SK-N-SH treated with all-trans-retinoic acid at 6 μM for 48 hours (cell line): ENCODE data around the gene PTPRC.

Source experiments
- ATAC-seq: fragments of 200-7000 bp; cut with Tn5 transposase; 3 replicates; pipeline ENCODE4 v1.9.1; 2020; ENCODE audit warnings: mild to moderate bottlenecking, moderate library complexity
- BACH2 ChIP-seq: fragments of 250-450 bp; sonication (Bioruptor Pico); IDR thresholded peaks from 2 replicates; pipeline ENCODE4 v1.9.0; 2021; ENCODE audit warnings: mild to moderate bottlenecking, borderline replicate concordance
- CSDC2 ChIP-seq: fragments of 250-450 bp; sonication (Bioruptor Pico); IDR thresholded peaks from 2 replicates; pipeline ENCODE4 v1.5.0; 2020; ENCODE audit warnings: mild to moderate bottlenecking, moderate library complexity
- ESRRG ChIP-seq: fragments of 250-450 bp; sonication (Bioruptor Pico); IDR thresholded peaks from 2 replicates; pipeline ENCODE4 v1.6.1; 2021; ENCODE audit warnings: mild to moderate bottlenecking
- GLIS3 ChIP-seq: fragments of 250-450 bp; sonication (Bioruptor Pico); IDR thresholded peaks from 2 replicates; pipeline ENCODE4 v1.5.0; 2020; ENCODE audit warnings: mild to moderate bottlenecking, moderate library complexity
- ISL1 ChIP-seq: fragments of 250-450 bp; sonication (Bioruptor Pico); IDR thresholded peaks from 2 replicates; pipeline ENCODE4 v2.1.2; 2022; ENCODE audit warnings: mild to moderate bottlenecking, moderate library complexity
- OSR1 ChIP-seq: fragments of 250-450 bp; sonication (Bioruptor Pico); IDR thresholded peaks from 2 replicates; pipeline ENCODE4 v1.8.0; 2022; ENCODE audit warnings: moderate library complexity, mild to moderate bottlenecking, inconsistent platforms
- PPARA ChIP-seq: fragments of 250-450 bp; sonication (Bioruptor Pico); IDR thresholded peaks from 2 replicates; pipeline ENCODE4 v1.5.0; 2020; ENCODE audit warnings: mild to moderate bottlenecking, borderline replicate concordance
- RARB ChIP-seq: fragments of 250-450 bp; sonication (Bioruptor Pico); IDR thresholded peaks from 2 replicates; pipeline ENCODE4 v1.8.0; 2021; ENCODE audit warnings: mild to moderate bottlenecking, moderate library complexity
- SNAI2 ChIP-seq: fragments of 250-450 bp; sonication (Bioruptor Pico); IDR thresholded peaks from 2 replicates; pipeline ENCODE4 v1.5.0; 2020; ENCODE audit warnings: mild to moderate bottlenecking, moderate library complexity
- TCF4 ChIP-seq: fragments of 250-450 bp; sonication (Bioruptor Pico); IDR thresholded peaks from 2 replicates; pipeline ENCODE4 v1.8.0; 2021; ENCODE audit warnings: mild to moderate bottlenecking, moderate library complexity, borderline replicate concordance
- TOX ChIP-seq: fragments of 250-450 bp; sonication (Bioruptor Pico); IDR thresholded peaks from 2 replicates; pipeline ENCODE4 v1.8.0; 2021; ENCODE audit warnings: mild to moderate bottlenecking, moderate library complexity, borderline replicate concordance
- ZC3H10 ChIP-seq: fragments of 250-450 bp; sonication (Bioruptor Pico); IDR thresholded peaks from 2 replicates; pipeline ENCODE4 v1.5.1; 2021; ENCODE audit warnings: mild to moderate bottlenecking, moderate library complexity
- ZFP3 ChIP-seq: fragments of 250-450 bp; sonication (Bioruptor Pico); IDR thresholded peaks from 2 replicates; pipeline ENCODE4 v1.5.0; 2020; ENCODE audit warnings: mild to moderate bottlenecking, moderate library complexity
- ZFP30 ChIP-seq: fragments of 450-650 bp; formaldehyde crosslinking; IDR thresholded peaks from 2 replicates; pipeline ENCODE4 v1.5.0; 2022; ENCODE audit warnings: mild to moderate bottlenecking, moderate library complexity
- ZNF565 ChIP-seq: fragments of 450-650 bp; formaldehyde crosslinking; conservative IDR thresholded peaks from 2 replicates; pipeline ENCODE4 v1.5.0; 2020; ENCODE audit warnings: low read depth, mild to moderate bottlenecking, moderate library complexity
- ZNF70 ChIP-seq: fragments of 450-650 bp; formaldehyde crosslinking; IDR thresholded peaks from 2 replicates; pipeline ENCODE4 v1.5.0; 2020; ENCODE audit warnings: mild to moderate bottlenecking, moderate library complexity
- ZNF8 ChIP-seq: fragments of 450-650 bp; formaldehyde crosslinking; IDR thresholded peaks from 2 replicates; pipeline ENCODE4 v1.5.0; 2020; ENCODE audit warnings: mild to moderate bottlenecking, moderate library complexity
- TF ChIP-seq, protein P1 (sequence below): fragments of 250-450 bp; sonication (Bioruptor Pico); IDR thresholded peaks from 2 replicates; pipeline ENCODE4 v1.5.1; 2021; ENCODE audit warnings: mild to moderate bottlenecking, moderate library complexity
- TF ChIP-seq, protein P2 (sequence below): fragments of 250-450 bp; sonication (Bioruptor Pico); IDR thresholded peaks from 2 replicates; pipeline ENCODE4 v1.5.0; 2020; ENCODE audit warnings: mild to moderate bottlenecking, moderate library complexity
- TF ChIP-seq, protein P3 (sequence below): fragments of 250-450 bp; sonication (Bioruptor Pico); IDR thresholded peaks from 2 replicates; pipeline ENCODE4 v1.5.1; 2020; ENCODE audit warnings: low read depth, mild to moderate bottlenecking, moderate library complexity
- TF ChIP-seq, protein P4 (sequence below): fragments of 250-450 bp; sonication (Bioruptor Pico); IDR thresholded peaks from 2 replicates; pipeline ENCODE4 v1.8.0; 2021; ENCODE audit warnings: low read depth, mild to moderate bottlenecking, moderate library complexity, borderline replicate concordance
- TF ChIP-seq, protein P5 (sequence below): fragments of 250-450 bp; sonication (Bioruptor Pico); IDR thresholded peaks from 2 replicates; pipeline ENCODE4 v1.8.0; 2020; ENCODE audit warnings: mild to moderate bottlenecking, moderate library complexity, borderline replicate concordance

The PTPRC gene

DNA sequence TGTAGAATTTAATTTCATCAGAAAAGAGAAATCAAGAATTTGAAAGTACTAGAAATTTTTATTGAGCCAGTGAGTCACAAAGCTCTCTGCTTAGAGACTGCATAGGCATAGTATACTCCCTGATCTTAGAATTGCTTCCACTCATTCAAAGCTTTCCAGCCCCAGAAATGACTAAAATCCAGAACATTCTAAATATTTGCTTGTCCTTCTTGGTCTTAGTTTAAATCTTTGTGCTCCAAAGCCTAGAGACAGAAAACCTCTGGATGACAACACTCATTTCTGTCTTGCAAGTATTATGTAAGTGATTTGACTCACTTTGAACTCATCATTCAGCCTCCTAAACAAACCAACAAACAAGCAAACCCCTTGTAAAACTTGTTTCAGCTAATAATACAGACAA lies 74.2 kb downstream of the PTPRC start:
- TF ChIP-seq BACH2 (CRISPR knock-in tag) (no peak), CSDC2 (CRISPR knock-in tag) (no peak), TOX (CRISPR knock-in tag) (no peak), ESRRG (CRISPR knock-in tag) (no peak), ZFP3 (CRISPR knock-in tag) (no peak), SNAI2 (no peak), OSR1 (CRISPR knock-in tag) (no peak), PPARA (CRISPR knock-in tag) (no peak), TCF4 (CRISPR knock-in tag) (no peak), ZC3H10 (CRISPR knock-in tag) (no peak), ZNF8 (CRISPR knock-in tag) (no peak), RARB (CRISPR knock-in tag) (no peak), ZNF70 (CRISPR knock-in tag) (no peak), ZNF565 (CRISPR knock-in tag) (no peak)
- TF ChIP-seq, protein P1, sequence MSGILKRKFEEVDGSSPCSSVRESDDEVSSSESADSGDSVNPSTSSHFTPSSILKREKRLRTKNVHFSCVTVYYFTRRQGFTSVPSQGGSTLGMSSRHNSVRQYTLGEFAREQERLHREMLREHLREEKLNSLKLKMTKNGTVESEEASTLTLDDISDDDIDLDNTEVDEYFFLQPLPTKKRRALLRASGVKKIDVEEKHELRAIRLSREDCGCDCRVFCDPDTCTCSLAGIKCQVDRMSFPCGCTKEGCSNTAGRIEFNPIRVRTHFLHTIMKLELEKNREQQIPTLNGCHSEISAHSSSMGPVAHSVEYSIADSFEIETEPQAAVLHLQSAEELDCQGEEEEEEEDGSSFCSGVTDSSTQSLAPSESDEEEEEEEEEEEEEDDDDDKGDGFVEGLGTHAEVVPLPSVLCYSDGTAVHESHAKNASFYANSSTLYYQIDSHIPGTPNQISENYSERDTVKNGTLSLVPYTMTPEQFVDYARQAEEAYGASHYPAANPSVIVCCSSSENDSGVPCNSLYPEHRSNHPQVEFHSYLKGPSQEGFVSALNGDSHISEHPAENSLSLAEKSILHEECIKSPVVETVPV: no peak
- TF ChIP-seq, protein P2, sequence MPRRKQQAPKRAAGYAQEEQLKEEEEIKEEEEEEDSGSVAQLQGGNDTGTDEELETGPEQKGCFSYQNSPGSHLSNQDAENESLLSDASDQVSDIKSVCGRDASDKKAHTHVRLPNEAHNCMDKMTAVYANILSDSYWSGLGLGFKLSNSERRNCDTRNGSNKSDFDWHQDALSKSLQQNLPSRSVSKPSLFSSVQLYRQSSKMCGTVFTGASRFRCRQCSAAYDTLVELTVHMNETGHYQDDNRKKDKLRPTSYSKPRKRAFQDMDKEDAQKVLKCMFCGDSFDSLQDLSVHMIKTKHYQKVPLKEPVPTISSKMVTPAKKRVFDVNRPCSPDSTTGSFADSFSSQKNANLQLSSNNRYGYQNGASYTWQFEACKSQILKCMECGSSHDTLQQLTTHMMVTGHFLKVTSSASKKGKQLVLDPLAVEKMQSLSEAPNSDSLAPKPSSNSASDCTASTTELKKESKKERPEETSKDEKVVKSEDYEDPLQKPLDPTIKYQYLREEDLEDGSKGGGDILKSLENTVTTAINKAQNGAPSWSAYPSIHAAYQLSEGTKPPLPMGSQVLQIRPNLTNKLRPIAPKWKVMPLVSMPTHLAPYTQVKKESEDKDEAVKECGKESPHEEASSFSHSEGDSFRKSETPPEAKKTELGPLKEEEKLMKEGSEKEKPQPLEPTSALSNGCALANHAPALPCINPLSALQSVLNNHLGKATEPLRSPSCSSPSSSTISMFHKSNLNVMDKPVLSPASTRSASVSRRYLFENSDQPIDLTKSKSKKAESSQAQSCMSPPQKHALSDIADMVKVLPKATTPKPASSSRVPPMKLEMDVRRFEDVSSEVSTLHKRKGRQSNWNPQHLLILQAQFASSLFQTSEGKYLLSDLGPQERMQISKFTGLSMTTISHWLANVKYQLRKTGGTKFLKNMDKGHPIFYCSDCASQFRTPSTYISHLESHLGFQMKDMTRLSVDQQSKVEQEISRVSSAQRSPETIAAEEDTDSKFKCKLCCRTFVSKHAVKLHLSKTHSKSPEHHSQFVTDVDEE: no peak
- TF ChIP-seq, protein P3, sequence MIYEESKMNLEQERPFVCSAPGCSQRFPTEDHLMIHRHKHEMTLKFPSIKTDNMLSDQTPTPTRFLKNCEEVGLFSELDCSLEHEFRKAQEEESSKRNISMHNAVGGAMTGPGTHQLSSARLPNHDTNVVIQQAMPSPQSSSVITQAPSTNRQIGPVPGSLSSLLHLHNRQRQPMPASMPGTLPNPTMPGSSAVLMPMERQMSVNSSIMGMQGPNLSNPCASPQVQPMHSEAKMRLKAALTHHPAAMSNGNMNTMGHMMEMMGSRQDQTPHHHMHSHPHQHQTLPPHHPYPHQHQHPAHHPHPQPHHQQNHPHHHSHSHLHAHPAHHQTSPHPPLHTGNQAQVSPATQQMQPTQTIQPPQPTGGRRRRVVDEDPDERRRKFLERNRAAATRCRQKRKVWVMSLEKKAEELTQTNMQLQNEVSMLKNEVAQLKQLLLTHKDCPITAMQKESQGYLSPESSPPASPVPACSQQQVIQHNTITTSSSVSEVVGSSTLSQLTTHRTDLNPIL (CRISPR knock-in tag): no peak
- TF ChIP-seq, protein P4, sequence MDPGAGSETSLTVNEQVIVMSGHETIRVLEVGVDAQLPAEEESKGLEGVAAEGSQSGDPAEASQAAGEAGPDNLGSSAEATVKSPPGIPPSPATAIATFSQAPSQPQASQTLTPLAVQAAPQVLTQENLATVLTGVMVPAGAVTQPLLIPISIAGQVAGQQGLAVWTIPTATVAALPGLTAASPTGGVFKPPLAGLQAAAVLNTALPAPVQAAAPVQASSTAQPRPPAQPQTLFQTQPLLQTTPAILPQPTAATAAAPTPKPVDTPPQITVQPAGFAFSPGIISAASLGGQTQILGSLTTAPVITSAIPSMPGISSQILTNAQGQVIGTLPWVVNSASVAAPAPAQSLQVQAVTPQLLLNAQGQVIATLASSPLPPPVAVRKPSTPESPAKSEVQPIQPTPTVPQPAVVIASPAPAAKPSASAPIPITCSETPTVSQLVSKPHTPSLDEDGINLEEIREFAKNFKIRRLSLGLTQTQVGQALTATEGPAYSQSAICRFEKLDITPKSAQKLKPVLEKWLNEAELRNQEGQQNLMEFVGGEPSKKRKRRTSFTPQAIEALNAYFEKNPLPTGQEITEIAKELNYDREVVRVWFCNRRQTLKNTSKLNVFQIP: no peak
- TF ChIP-seq, protein P5, sequence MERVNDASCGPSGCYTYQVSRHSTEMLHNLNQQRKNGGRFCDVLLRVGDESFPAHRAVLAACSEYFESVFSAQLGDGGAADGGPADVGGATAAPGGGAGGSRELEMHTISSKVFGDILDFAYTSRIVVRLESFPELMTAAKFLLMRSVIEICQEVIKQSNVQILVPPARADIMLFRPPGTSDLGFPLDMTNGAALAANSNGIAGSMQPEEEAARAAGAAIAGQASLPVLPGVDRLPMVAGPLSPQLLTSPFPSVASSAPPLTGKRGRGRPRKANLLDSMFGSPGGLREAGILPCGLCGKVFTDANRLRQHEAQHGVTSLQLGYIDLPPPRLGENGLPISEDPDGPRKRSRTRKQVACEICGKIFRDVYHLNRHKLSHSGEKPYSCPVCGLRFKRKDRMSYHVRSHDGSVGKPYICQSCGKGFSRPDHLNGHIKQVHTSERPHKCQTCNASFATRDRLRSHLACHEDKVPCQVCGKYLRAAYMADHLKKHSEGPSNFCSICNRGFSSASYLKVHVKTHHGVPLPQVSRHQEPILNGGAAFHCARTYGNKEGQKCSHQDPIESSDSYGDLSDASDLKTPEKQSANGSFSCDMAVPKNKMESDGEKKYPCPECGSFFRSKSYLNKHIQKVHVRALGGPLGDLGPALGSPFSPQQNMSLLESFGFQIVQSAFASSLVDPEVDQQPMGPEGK (CRISPR knock-in tag): no peak
- peak; percentile 61 for ATAC-seq

DNA sequence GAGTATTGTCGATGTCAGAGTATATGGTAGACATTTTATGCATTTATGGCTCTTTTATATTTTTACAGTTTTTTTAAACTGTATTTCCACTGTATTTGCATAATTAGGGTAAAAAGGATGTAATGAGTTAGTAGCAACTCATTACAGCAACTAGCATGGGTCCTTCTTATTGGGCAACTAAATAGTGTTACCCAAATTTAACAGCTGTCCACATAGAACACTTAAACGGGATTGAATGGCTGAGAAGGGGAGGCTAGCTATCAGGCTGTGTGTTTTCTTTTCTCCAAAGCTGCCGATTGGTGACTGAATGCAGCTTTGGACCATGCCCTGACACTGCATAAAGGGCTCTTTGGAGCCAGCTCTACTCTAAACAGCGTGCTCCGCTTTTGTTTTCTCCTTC lies 75.4 kb downstream of the PTPRC start:
- ATAC-seq: no peak

More for the DNA sequence above, 75.4 kb downstream of the PTPRC start:
- TF ChIP-seq CSDC2 (CRISPR knock-in tag) (no peak), ZC3H10 (CRISPR knock-in tag) (no peak), ZNF8 (CRISPR knock-in tag) (no peak), BACH2 (CRISPR knock-in tag) (no peak), ISL1 (no peak), OSR1 (CRISPR knock-in tag) (no peak), RARB (CRISPR knock-in tag) (no peak), TCF4 (CRISPR knock-in tag) (no peak), ZFP30 (CRISPR knock-in tag) (no peak), ZNF70 (CRISPR knock-in tag) (no peak), ESRRG (CRISPR knock-in tag) (no peak), SNAI2 (no peak), ZNF565 (CRISPR knock-in tag) (no peak), GLIS3 (CRISPR knock-in tag) (no peak)
- TF ChIP-seq, protein P2: no peak
- TF ChIP-seq, protein P3 (CRISPR knock-in tag): no peak
- TF ChIP-seq, protein P4: no peak
